OCI-LY1 (cell line): Measurements from ENCODE around the gene SNTN.

ENCODE experiments used
- H2AFZ ChIP-seq: fragments of 200-600 bp; sonication (generic), shearing (Covaris generic); 2 replicates; pipeline ENCODE4 v1.6.0; 2014; ENCODE audit warnings: antibody characterized with exemption, mild to moderate bottlenecking, low read length
- H3F3A ChIP-seq: fragments of 200-600 bp; sonication (generic), shearing (Covaris generic); 2 replicates; pipeline ENCODE4 v1.6.0; 2014; ENCODE audit warnings: mild to moderate bottlenecking, antibody characterized with exemption, low read length, moderate library complexity; ENCODE audit not compliant: insufficient read depth
- H3K27ac ChIP-seq: fragments of 200-600 bp; sonication (generic); 2 replicates; pipeline ENCODE4 v1.5.1; 2014; ENCODE audit warnings: low read length, mixed run types, mild to moderate bottlenecking, low read depth; ENCODE audit not compliant: poor library complexity, severe bottlenecking
- H3K27me3 ChIP-seq: fragments of 200-600 bp; sonication (generic); 2 replicates; pipeline ENCODE4 v1.6.0; 2014; ENCODE audit warnings: antibody characterized with exemption, mild to moderate bottlenecking, low read length, moderate library complexity; ENCODE audit not compliant: insufficient read depth
- H3K36me3 ChIP-seq: fragments of 200-600 bp; sonication (generic); 2 replicates; pipeline ENCODE4 v1.6.1; 2014; ENCODE audit warnings: mild to moderate bottlenecking, antibody characterized with exemption, low read length, moderate library complexity, mixed read lengths; ENCODE audit not compliant: insufficient read depth
- H3K4me1 ChIP-seq: fragments of 200-600 bp; sonication (generic); 2 replicates; pipeline ENCODE4 v1.5.1; 2014; ENCODE audit warnings: mild to moderate bottlenecking, low read length, moderate library complexity; ENCODE audit not compliant: insufficient read depth, severe bottlenecking
- H3K4me2 ChIP-seq: fragments of 200-600 bp; sonication (generic), shearing (Covaris generic); 2 replicates; pipeline ENCODE4 v1.6.1; 2014; ENCODE audit warnings: low read length
- H3K4me3 ChIP-seq: fragments of 200-600 bp; sonication (generic); 2 replicates; pipeline ENCODE4 v1.5.1; 2014; ENCODE audit warnings: low read length, low read depth, mild to moderate bottlenecking, mixed read lengths; ENCODE audit not compliant: poor library complexity, severe bottlenecking
- H3K79me2 ChIP-seq: fragments of 200-600 bp; shearing (Covaris generic); 2 replicates; pipeline ENCODE4 v1.6.1; 2016; ENCODE audit warnings: mixed run types, low read length, mixed read lengths; ENCODE audit not compliant: insufficient read depth
- H3K9ac ChIP-seq: fragments of 200-600 bp; sonication (generic), shearing (Covaris generic); 2 replicates; pipeline ENCODE4 v1.6.1; 2014; ENCODE audit warnings: mild to moderate bottlenecking, low read length, mixed read lengths
- H3K9me2 ChIP-seq: fragments of 200-600 bp; sonication (generic), shearing (Covaris generic); 2 replicates; pipeline ENCODE4 v1.6.1; 2014; ENCODE audit warnings: low read depth, mild to moderate bottlenecking, low read length, mixed read lengths
- H3K9me3 ChIP-seq: fragments of 200-600 bp; shearing (Covaris generic); 2 replicates; pipeline ENCODE4 v1.6.1; 2014; ENCODE audit warnings: low read length, mixed read lengths
- H4K20me1 ChIP-seq: fragments of 200-600 bp; sonication (generic), shearing (Covaris generic); 2 replicates; pipeline ENCODE4 v1.6.0; 2016; ENCODE audit warnings: mild to moderate bottlenecking, low read length; ENCODE audit not compliant: insufficient read depth
- CTCF ChIP-seq: fragments of 200-600 bp; sonication (generic), shearing (Covaris generic); IDR thresholded peaks from 2 replicates; pipeline ENCODE4 v1.5.1; 2017; ENCODE audit warnings: mild to moderate bottlenecking, antibody characterized with exemption, low read length, moderate library complexity, mixed read lengths
- EZH2 ChIP-seq: fragments of 200-600 bp; sonication (generic), shearing (Covaris generic); IDR thresholded peaks from 2 replicates; pipeline ENCODE4 v1.8.0; 2017; ENCODE audit warnings: borderline replicate concordance, mixed run types, mild to moderate bottlenecking, antibody characterized with exemption, low read length, moderate library complexity, mixed read lengths

SNTN gene

GRCh38 chr3:63624941-63625560 lies 27.4 kb upstream of the SNTN start:
- no peaks in the 10 kb centered on the region for H3K27me3 ChIP-seq
- no peaks in the 10 kb centered on the region for H3K9me3 ChIP-seq
- no peak overlapping the region for H3K9ac ChIP-seq
- H3K4me1 ChIP-seq: no peaks in the 10 kb centered on the region
- no peaks in the 10 kb centered on the region for H4K20me1 ChIP-seq
- TF ChIP-seq CTCF (no peak), EZH2 (no peak)
- no peak overlapping the region for H3K4me2 ChIP-seq
- H3F3A ChIP-seq: no peaks in the 10 kb centered on the region
- no peaks in the 10 kb centered on the region for H3K79me2 ChIP-seq
- H3K4me3 ChIP-seq: no peak overlapping the region
- no peak overlapping the region for H3K27ac ChIP-seq
- H3K9me2 ChIP-seq: no peaks in the 10 kb centered on the region
- H3K36me3 ChIP-seq: no peaks in the 10 kb centered on the region
- no peak overlapping the region for H2AFZ ChIP-seq

- Histone ChIP-seq H3K4me1 (no peaks in the 10 kb centered on the region), H3K27me3 (no peaks in the 10 kb centered on the region), H3K9ac (no peak overlapping the region), H2AFZ (no peak overlapping the region), H3K9me2 (no peaks in the 10 kb centered on the region), H3K36me3 (no peaks in the 10 kb centered on the region), H3K27ac (no peak overlapping the region), H3K4me3 (no peak overlapping the region), H3F3A (no peaks in the 10 kb centered on the region), H3K4me2 (no peak overlapping the region), H4K20me1 (no peaks in the 10 kb centered on the region), H3K9me3 (no peaks in the 10 kb centered on the region), H3K79me2 (no peaks in the 10 kb centered on the region)
- no peak for TF ChIP-seq EZH2
Measured at GRCh38 chr3:63631670-63632069, 20.8 kb upstream of the SNTN start.

GRCh38 chr3:63635186-63635585 lies 17.3 kb upstream of the SNTN start:
- Histone ChIP-seq H3K9me2 (no peaks in the 10 kb centered on the region), H3K9ac (no peak overlapping the region), H3K9me3 (no peaks in the 10 kb centered on the region)

More at GRCh38 chr3:63635186-63635585, 17.3 kb upstream of the SNTN start:
- Histone ChIP-seq H3K27me3 (no peaks in the 10 kb centered on the region), H3K4me2 (no peak overlapping the region), H3K36me3 (no peaks in the 10 kb centered on the region), H3K79me2 (no peaks in the 10 kb centered on the region), H4K20me1 (no peaks in the 10 kb centered on the region), H3K27ac (no peak overlapping the region), H3F3A (no peaks in the 10 kb centered on the region), H2AFZ (no peak overlapping the region), H3K4me3 (no peak overlapping the region), H3K4me1 (no peaks in the 10 kb centered on the region)
- TF ChIP-seq CTCF: no peak
- TF ChIP-seq EZH2: no peak
